Mesodermal cell (in vitro differentiated cells): ENCODE data around the gene ATP6V0E2.
"Not testable (repeated sequence)": the region's sequence is repeated elsewhere in the genome, so short reads cannot be mapped to it uniquely, and the experiment has no call there.

Experiments used
- H3K27ac ChIP-seq: 2 replicates; pipeline ENCODE4 v1.7.0; 2013; ENCODE audit warnings: mild to moderate bottlenecking, low read depth, low read length, moderate library complexity; ENCODE audit not compliant: severe bottlenecking
- H3K36me3 ChIP-seq: 2 replicates; pipeline ENCODE4 v1.7.1; 2013; ENCODE audit warnings: mild to moderate bottlenecking, low read length, moderate library complexity; ENCODE audit not compliant: control insufficient read depth, insufficient read depth
- H3K4me1 ChIP-seq: one replicate; pipeline ENCODE4 v1.7.1; 2013; ENCODE audit warnings: mild to moderate bottlenecking, low read length; ENCODE audit not compliant: insufficient read depth, control insufficient read depth, poor library complexity, severe bottlenecking
- H3K4me3 ChIP-seq: 2 replicates; pipeline ENCODE4 v1.7.0; 2013; ENCODE audit warnings: low read length, control low read depth, mild to moderate bottlenecking; ENCODE audit not compliant: insufficient read depth, poor library complexity, severe bottlenecking; ENCODE audit errors: extremely low read depth
- H3K9me3 ChIP-seq: 2 replicates; pipeline ENCODE4 v1.7.1; 2013; ENCODE audit warnings: mild to moderate bottlenecking, low read length, moderate library complexity; ENCODE audit not compliant: control insufficient read depth
- WGBS, 2 experiments: methylation state at CpG; one replicate each; pipeline ENCODE4 v1.1.5; 2013; ENCODE audit warnings: missing lambda C conversion rate in 2 of 2; ENCODE audit not compliant: insufficient coverage in 2 of 2; 5-methylcytosine and 5-hydroxymethylcytosine counted together

ATP6V0E2 gene

DNA sequence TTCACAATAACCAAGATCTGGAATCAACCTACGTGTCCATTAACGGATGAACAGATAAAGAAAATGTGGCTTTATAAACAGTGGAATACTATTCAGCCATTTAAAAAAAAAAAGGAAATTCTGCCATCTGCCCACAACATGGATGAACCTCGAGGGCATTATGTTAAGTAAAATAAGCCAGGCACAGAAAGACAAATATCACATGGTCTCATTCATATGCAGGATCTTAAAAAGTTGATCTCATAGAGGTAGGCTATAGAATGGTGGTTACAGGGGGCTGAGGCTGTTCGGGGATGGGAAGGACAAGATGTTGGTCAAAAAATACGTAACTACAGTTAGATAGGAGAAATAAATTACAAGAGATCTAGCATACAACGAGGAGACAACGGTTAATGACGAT, 21.2 kb downstream of the ATP6V0E2 start:
- not testable (repeated sequence) for H3K27ac ChIP-seq, H3K9me3 ChIP-seq, H3K36me3 ChIP-seq, H3K4me1 ChIP-seq, H3K4me3 ChIP-seq
- 83 to 100% methylated on average over 2 of the region's 8 CpGs for WGBS, 2 experiments

- 60% methylated on average over 2 of the region's 6 CpGs; no CpG with 5 or more reads in 1 of the 2 experiments for WGBS, 2 experiments
- not testable (repeated sequence) for H3K36me3 ChIP-seq, H3K4me3 ChIP-seq, H3K4me1 ChIP-seq, H3K27ac ChIP-seq, H3K9me3 ChIP-seq
Measured at GRCh38 chr7:149907776-149908376, 34.1 kb downstream of the ATP6V0E2 start.

- H3K4me3 ChIP-seq, H3K4me1 ChIP-seq, H3K9me3 ChIP-seq, H3K27ac ChIP-seq, H3K36me3 ChIP-seq: not testable (repeated sequence)
- no CpG with 5 or more reads among the region's 9 CpGs for WGBS, 2 experiments
Measured at GRCh38 chr7:149910219-149910618, 36.5 kb downstream of the ATP6V0E2 start.

DNA sequence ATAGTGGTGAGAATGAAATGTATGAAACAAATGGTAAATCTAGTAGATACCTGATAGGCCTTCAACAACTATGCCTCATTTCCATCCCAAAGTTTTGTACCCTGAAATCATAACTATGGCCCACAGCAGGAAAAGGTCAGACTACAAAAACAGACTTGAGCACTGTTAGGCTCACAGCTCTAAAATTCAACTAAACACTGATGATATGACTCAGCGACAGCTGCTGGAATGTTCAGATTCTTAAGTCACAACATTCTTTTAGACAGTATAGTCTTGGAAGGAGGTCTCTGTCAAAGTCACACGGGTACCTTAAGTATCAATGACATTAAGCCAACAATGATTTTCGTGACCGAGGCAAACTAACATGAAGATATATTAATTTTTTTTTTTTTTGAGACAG, 38.4 kb downstream of the ATP6V0E2 start:
- WGBS, 2 experiments: no CpG with 5 or more reads among the region's 4 CpGs
- H3K27ac ChIP-seq, H3K4me1 ChIP-seq, H3K9me3 ChIP-seq, H3K36me3 ChIP-seq, H3K4me3 ChIP-seq: not testable (repeated sequence)

DNA sequence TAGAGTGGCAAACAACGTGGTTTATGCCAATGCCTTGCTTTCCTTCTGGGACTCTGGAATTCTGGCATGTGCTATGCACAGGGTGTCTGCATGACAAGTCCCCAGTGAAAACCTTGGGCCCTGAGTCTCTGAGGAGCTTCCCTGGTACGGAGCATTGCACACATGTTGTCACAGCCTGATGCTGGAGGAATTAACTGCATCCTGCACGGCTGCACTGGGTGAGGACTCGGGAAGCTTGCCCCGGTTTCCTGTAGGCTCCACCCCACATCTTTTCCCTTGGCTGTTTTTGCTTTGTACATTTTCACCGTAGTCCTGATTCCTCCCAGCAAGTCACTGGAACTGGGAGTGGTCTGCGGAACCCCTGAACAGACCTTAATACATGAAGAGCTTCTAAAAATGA, 52.6 kb downstream of the ATP6V0E2 start:
- not testable (repeated sequence) for H3K27ac ChIP-seq, H3K9me3 ChIP-seq, H3K4me3 ChIP-seq, H3K36me3 ChIP-seq, H3K4me1 ChIP-seq
- WGBS, 2 experiments: 76% methylated on average over 5 of the region's 7 CpGs
